ENCODE data around the gene GBX2.

The GBX2 gene

DNA sequence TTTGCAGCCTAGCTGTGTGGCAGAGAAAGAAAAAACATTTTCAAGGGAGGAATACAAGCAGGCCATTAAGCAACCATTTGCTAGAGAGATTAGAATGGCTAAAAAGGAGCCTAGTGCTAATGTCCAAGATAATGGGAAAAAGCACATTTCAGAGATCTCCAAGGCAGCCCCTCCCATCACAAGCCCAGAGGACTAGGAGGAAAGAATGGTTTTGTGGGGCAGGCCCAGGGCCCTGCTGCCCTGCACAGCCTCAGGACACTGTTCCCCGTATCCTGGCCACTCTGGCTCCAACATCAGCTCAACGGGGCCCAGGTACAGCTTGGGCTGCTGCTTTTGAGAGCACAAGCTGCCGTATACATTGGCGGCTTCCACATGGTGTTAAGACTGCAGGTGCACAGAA is 16.5 kb upstream of the GBX2 start:
- no peak for DNase-seq

DNA sequence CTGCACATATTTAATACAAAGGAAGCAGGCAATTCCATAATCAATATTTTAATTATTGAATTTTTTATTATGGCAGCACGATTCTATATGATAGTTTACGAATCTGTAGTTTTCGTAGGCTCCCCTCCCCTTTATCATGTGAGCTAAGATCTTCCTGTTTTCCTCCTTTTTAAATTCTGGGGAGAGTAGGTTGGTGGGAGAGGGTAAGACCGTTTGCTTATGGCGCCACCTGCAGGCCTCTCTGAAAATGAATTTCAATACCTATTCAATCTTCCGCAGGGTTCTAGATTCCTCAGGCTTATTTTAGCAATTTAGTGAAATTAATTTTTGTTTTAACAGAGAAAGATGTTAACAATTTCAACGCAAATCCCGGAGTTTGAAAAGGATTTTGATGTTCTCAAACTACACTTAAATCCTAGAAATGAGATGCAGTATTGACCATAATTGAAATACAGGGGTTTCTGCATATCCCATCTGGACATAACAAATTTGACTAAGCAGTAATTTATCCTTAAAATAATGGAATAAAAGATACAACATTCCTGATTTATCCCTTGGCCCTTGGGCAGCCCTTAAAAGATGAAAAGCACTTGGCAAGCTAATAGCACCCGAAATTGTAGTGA is 12.8 kb upstream of the GBX2 start:
- peak in 5 of 58 donors; percentile 7 to 37 (median 11) for DNase-seq

DNA sequence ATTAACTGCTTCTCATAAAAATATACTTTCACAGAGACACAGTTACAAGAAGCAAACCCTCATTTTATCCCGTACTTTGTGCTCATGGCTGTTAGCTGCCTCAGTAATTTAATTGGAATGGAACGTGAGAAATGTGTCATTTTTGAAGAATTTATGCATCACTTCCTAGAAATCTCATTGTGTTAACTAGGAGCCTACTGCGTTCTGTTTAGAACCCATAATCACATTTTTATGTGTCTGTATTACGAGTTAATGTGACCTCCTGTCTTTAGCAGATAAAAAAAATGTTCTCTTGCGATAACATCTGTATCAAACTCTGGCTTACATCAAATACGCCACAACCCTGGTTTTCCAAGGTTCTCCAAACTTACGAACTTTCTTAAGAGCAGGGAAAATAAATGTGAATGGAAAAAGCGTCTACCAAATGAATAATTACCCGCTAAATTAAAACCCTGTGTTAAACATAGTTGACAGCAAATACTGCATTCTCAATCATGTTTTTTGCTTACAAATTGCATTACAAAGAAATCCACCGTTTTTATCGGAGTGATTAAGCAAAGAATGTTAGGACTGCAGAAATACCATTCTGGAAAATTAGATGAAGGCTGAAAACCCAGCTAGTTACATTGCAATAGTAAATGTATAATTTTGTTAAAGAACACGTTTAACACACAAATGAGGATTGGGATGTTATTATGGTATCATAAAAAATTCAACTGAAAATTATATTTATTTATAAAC is 12.1 kb upstream of the GBX2 start:
- no peak for DNase-seq

DNA sequence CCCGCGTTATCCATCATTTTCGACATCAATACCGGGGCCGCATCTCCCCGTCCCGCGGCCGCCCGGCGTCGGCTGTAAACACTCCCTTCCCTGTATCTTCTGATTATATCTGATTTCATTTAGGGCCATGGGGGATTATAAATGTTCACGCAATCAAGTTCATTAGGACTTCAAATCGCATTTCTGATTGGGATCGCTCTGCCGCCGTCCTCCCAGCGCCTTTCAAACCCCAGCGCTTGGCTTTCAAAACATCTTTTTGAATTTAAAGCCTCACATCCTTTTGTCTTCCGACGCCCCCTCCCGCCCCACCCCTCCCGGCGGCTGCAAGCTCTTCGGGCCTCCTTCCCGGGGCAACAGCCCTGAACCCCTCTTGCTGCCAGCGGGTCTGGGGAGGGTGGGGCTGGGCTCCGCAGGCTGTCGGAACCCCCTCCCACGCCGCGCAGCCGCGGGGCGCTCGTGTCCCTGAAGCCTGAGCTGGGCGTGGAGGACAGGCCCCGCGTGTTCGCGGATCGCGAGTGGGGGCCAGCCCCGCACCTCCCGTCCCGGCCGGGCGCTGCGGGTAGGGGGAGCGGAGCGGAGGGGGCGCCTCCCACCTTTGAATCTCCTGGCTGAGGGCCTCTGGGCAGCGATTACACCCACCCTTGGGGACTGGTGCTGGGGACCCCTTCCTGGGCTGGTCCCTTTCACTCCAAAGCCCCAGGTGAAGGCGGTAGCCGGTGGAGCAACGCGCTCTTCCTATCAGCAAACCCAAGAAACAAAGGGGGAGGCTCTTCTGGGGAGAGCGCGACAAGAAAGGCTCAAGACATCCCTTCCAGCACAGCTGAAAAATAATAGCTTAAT is 11.3 kb upstream of the GBX2 start:
- DNase-seq = no peak

- DNase-seq = no peak
Measured at GRCh38 chr2:236178890-236179235, 10.7 kb upstream of the GBX2 start.

DNA sequence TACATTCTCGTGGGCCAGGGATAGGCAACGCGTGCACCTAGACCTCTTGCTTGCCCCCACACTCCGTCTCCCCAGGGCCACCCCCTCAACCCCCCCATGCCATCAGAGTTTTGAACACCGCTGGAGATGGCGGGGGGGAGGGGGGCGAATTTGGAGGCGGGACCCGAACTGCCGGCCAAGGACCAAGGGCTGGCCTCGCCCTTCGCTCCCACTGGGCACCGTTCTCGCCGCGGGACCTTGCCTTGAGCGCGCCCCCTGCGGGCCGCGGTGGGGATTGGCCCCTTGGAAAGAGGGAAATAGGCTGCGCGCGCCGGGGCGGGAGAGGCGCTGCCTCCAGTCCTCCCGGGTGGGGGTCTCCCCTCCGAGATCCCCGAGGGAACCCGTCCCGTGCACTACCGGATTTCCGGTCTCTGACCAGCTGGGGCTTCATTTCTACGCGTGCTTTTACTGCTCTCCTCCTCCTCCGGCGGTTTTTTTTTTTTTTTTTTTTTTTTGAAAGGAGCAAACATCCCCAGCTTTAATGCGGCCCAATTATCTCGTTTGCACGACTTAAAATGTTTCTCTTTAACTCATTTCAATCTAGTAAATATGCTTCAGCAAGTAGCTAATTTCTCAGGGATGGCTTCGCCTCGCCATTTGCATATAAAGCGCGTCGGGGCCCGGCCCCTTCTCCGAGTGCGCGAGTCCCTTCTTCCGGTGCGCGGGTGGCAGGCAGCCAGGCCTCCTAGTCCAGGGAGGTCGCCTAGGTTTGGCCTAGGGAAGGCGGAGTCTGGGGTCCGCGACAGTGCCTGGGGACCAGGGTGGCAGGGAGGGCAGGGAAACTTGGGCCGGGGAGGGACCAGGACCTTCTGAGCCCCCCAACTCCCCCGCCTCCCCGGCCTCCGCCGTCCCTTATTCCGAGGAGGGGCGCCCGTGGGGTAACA is 10.0 kb upstream of the GBX2 start:
- peak in 11 of 58 donors; percentile 6 to 46 (median 16) for DNase-seq

GRCh38 chr2:236177604-236177966 is 9.4 kb upstream of the GBX2 start:
- DNase-seq = no peak

GRCh38 chr2:236176951-236177350 is 8.8 kb upstream of the GBX2 start:
- no peak for DNase-seq

GRCh38 chr2:236176417-236176816 is 8.2 kb upstream of the GBX2 start:
- DNase-seq = no peak

DNA sequence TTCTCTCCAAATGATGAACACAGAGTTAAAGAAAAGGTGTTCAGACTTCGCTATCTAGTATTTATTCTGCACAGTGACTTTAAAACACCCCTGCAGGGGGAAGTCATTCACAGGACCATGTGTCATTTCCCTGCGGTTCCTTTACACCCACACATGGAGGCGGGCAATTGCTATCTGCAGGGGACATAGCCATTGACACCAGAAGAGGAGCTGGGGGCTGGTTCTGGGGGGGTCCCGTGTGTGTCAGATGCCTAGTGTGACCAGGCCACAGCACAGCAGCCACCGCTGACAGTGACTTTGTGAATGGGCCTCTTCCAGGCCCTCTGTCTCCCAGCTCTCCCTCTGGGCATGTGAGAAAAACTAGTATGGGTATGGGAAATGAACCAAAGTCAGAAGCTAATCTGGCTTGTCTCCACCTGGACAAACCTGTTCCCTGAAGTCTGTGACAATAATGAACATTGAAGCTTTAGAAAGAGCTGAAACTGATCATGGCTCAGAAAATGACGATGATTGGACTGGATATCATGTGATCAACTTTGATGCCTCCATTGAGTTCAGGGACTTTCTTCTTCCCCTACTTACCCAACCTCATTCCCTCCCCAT is 7.5 kb upstream of the GBX2 start:
- DNase-seq = no peak

DNA sequence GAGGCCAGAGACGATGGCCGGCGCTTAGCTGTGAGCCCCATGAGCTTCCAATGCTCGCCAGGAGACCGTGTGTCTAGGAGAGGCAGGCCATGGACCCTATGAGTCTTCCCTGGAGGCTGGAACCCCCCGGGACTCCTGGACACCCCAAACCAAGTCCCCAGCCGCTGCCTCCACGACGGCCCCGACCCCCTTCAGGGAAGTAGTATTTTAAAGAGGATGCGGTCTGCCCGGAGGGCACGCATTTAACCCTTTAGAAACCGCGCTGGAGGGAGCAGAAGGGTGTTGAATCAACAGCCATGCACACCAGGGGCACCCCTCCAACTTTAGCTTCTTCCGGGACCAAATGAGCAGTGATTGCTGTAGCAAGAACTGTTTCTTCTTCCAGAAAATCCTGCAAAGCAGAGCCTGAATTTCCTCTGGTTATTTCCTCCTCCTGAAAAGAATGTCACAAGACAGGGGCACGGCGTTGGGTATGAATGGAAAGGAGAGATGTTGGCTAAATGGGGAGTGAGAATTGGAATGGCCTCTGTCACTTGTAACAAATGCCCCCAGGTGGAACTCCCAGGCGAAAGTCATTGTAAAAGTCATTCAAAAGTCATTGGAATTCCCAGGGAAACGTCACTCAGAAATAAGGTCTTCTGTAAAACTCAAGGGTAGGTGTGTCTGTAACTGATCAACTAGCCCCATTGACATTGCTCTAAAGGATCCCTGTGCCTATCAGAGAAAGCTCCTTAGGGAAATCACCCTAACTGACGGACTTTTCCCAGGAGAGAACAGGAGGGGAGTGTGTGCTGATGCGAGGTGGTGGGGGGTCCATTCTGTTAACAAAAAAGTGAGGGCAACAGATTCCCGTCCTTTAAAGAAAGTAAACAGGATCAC is 5.8 kb upstream of the GBX2 start:
- no peak for DNase-seq

DNA sequence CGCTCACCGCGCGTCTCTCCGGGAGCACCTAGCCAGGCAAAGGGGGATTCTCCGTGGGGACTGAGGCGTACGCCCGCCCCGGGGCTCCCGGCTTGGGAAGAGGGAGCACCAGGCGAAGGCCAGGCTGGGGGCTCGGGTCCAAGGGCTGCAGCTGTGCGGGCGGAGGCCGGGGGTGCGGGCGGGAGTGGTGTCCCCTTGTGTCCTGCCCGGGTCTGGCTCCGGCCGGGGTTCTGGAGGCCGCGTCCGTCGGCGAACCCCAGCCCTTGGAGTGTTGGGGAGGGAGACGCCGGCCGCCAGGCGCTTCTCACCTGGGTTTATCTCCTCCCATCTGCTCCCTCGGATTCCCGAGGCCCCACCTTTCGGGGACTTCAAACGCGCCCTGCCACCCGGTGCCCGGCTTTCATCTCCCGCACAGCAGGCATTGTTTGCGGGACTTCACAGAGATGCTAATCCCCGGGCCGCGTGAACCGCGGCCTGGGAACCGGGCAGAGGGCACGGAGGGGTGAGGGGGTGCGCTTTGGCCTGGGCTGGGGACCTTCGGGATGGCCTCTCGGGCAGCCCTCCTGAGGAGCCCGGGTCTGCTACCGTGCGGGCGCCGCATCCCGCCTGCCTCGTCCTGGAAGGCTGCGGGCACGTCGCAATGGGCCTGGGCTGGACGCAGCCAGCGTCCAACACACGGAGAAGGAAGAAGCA is 5.0 kb upstream of the GBX2 start:
- no peak for DNase-seq

DNA sequence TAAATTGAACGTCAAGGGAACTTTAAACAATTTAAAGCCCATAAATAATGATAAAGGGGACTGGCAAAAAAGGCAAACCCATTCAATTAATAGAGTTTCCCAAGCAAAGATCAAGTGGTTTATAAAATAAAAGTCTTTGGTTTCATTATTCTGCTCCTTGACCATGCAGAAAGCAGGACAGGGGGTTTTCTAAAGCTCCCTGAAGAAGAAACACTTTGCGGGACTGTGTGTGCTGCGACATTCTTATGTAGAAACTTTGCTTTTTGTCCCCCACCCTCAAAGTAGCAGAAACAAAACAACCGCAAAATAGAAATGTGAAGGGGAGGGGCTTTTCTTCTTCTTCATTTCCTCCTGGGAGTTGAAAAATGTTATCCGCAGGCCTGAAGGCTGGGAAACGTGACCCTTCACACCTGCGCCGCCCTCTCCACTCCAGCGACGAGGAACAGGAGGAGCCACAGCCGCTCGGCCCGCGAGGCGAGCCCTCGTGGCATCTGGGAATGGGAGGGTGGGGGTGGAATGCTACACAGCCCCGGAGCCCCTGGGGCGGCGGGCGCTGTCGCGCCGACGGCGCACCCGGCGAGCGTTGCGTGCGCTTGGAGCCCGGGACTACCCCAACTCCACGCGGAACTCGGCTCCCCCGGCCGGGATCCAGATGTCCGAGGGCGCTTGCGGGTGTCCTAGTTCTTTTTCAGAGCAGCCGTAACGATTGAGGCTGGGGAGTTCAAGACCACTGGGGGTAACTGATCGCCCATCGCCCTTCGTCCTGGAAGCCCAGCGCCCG is 4.3 kb upstream of the GBX2 start:
- DNase-seq = no peak

DNA sequence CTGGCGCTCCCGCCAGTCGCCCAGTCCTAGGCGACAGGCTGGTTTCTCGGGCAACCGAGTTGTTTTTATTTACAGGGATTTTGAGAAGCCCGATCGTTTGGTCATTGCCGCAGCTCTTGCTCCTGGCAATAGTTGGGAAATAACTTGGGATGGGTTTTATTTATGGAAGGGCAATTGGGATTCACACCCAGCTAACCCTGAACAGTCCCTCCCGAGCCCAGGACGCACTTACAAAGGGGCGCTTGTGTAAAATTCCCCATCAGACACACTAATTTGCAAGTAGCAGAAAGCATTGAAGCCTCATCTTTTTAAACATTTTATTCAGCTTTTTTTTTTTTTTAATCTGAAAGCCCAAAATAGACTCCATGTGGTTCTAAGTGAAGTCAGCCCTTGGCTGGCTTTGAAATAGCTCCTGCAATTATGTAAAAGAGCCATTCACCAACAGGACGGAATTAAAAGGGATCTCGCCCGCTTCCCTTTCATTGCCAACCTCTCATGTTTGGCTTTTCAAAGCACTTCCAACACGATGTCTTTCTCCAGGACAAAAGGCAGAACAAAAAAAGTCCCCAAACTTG is 3.6 kb upstream of the GBX2 start:
- peak in 1 of 58 donors; percentile 60 for DNase-seq

DNA sequence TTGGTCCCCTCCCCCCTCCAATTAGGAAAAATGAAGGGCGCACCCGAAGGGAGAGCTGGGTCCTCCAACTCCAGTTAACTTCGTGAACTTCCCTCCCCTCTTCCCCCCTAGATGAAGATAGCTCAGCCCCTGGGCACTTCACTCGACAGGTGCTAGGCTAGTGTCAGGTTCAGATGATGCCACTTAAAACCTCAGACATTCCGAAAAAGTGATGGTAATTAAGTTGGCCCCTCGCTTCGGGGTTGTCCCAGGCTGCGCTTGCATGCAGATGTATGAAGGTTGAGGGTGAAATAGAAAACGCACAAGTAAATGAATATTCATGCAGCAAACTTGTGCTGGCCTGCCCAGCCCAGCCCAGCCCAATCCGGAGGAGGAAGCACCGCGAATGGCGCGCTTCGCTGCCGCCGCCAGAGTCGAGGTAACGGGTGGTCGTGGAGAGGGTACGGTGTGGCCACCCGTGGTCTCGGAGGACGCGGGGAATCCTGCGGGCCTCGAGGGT is 3.0 kb upstream of the GBX2 start:
- DNase-seq = no peak

DNA sequence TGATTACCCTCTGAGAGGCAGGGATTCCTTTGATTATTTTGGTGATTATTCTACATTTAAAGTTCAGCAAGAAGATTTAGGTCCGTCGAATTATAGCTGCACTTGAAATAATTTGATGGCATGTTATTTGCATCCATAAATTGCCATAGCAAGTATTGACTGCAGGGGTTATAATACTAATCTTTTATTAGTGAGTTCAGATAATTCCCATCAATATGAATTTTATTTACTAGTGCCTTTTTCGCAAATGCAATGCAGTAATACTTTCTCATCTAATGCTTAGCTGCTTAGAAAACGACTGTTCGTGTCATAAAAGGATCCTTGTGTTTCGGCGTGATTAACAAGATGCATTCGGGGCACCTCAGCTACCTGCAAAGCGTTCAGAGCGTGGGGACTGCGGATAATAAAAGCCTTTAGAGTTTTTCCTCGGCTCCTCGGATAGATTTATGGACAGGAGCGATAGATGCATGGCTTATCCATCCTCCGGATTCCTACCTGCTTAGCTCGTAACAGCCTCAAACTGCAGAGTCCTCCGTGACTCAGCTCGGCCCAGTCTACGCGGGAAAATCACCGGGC is 2.5 kb upstream of the GBX2 start:
- no peak for DNase-seq

Data from anterior cingulate cortex (tissue), 58 donors.